HPDE6-E6E7 (cell line): Measurements from ENCODE around the gene HSD17B2.
A peak's percentile ranks its signal among the peaks of the same experiment; 100 is the strongest.

Source experiments
- DNase-seq: peaks from one replicate; pipeline ENCODE4 v3.0.0; 2011; ENCODE audit warnings: missing footprints; ENCODE audit errors: extremely low spot score

Gene HSD17B2

GRCh38 chr16:82049484-82049883, 14.4 kb downstream of the HSD17B2 start:
- DNase-seq = no peak

GRCh38 chr16:82050506-82050905, 15.5 kb downstream of the HSD17B2 start:
- no peak for DNase-seq

GRCh38 chr16:82050909-82051357, 15.9 kb downstream of the HSD17B2 start:
- no peak for DNase-seq

GRCh38 chr16:82051656-82052055, 16.6 kb downstream of the HSD17B2 start:
- no peak for DNase-seq

- DNase-seq = no peak
Observed at GRCh38 chr16:82055117-82055516, 20.1 kb downstream of the HSD17B2 start.

GRCh38 chr16:82055728-82056549, 20.9 kb downstream of the HSD17B2 start:
- no peak for DNase-seq

GRCh38 chr16:82056550-82056896, 21.5 kb downstream of the HSD17B2 start:
- DNase-seq = no peak

GRCh38 chr16:82059161-82059982, 24.3 kb downstream of the HSD17B2 start:
- DNase-seq = no peak

- no peak for DNase-seq
Observed at GRCh38 chr16:82059983-82060421, 24.9 kb downstream of the HSD17B2 start.

- peak; percentile 53 for DNase-seq
Observed at GRCh38 chr16:82061861-82062525, 26.9 kb downstream of the HSD17B2 start.

- no peak for DNase-seq
Observed at GRCh38 chr16:82062645-82063058, 27.6 kb downstream of the HSD17B2 start.

- DNase-seq = no peak
Observed at GRCh38 chr16:82063456-82064082, 28.5 kb downstream of the HSD17B2 start.

- DNase-seq = no peak
Observed at GRCh38 chr16:82067042-82067803, 32.2 kb downstream of the HSD17B2 start.

- no peak for DNase-seq
Observed at GRCh38 chr16:82067804-82068325, 32.8 kb downstream of the HSD17B2 start.

GRCh38 chr16:82070656-82071369, 35.8 kb downstream of the HSD17B2 start:
- peak; percentile 88 for DNase-seq

- DNase-seq = no peak
Observed at GRCh38 chr16:82071421-82071820, 36.4 kb downstream of the HSD17B2 start.

GRCh38 chr16:82072313-82072712, 37.3 kb downstream of the HSD17B2 start:
- DNase-seq = no peak

- no peak for DNase-seq
Observed at GRCh38 chr16:82074019-82074558, 39.0 kb downstream of the HSD17B2 start.

- no peak for DNase-seq
Observed at GRCh38 chr16:82078125-82078524, 43.1 kb downstream of the HSD17B2 start.

GRCh38 chr16:82079892-82080291, 44.8 kb downstream of the HSD17B2 start:
- DNase-seq = no peak
